Stimulated activated CD8-positive, alpha-beta memory T cell treated with anti-CD3 and anti-CD28 coated beads, Interleukin-7, amount 100 ng/mL, for 24 hours (primary cell): ENCODE results near the gene AKR1B15.
"Not testable (repeated sequence)": the region's sequence is repeated elsewhere in the genome, so short reads cannot be mapped to it uniquely, and the experiment has no call there.

Experiments used
- DNase-seq: peaks from one replicate; pipeline ENCODE4 v3.0.0-alpha.2; 2020; ENCODE audit warnings: low read depth

AKR1B15 gene

GRCh38 chr7:134548877-134549276 is at the start of gene AKR1B15:
TSS of gene AKR1B15 (plus strand) at chr7:134549110. CDS start at chr7:134564620, 15,510 bp downstream.
- DNase-seq = no peak

- no peak for DNase-seq
These were observed 48.5 kb upstream of the AKR1B15 start for GRCh38 chr7:134500406-134500805.

- no peak for DNase-seq
These were observed 47.9 kb upstream of the AKR1B15 start for GRCh38 chr7:134500982-134501381.

GRCh38 chr7:134502463-134503371 is 46.2 kb upstream of the AKR1B15 start:
- no peak for DNase-seq

- DNase-seq = no peak
These were observed 44.2 kb upstream of the AKR1B15 start for GRCh38 chr7:134504660-134505164.

- no peak for DNase-seq
These were observed 43.1 kb upstream of the AKR1B15 start for GRCh38 chr7:134505856-134506255.

GRCh38 chr7:134509010-134509409 is 39.9 kb upstream of the AKR1B15 start:
- DNase-seq = no peak

GRCh38 chr7:134510646-134511045 is 38.3 kb upstream of the AKR1B15 start:
- DNase-seq = no peak

- DNase-seq = no peak
These were observed 36.6 kb upstream of the AKR1B15 start for GRCh38 chr7:134512271-134512670.

GRCh38 chr7:134513169-134513752 is 35.6 kb upstream of the AKR1B15 start:
- no peak for DNase-seq

- no peak for DNase-seq
These were observed 34.8 kb upstream of the AKR1B15 start for GRCh38 chr7:134514106-134514505.

GRCh38 chr7:134514663-134515062 is 34.2 kb upstream of the AKR1B15 start:
- DNase-seq = no peak

GRCh38 chr7:134515569-134516468 is 33.1 kb upstream of the AKR1B15 start:
- DNase-seq = no peak

- no peak for DNase-seq
These were observed 28.8 kb upstream of the AKR1B15 start for GRCh38 chr7:134520130-134520529.

GRCh38 chr7:134522601-134523000 is 26.3 kb upstream of the AKR1B15 start:
- DNase-seq = no peak

- not testable (repeated sequence) for DNase-seq
These were observed 23.5 kb upstream of the AKR1B15 start for GRCh38 chr7:134525449-134525848.

GRCh38 chr7:134526552-134527248 is 22.2 kb upstream of the AKR1B15 start:
- not testable (repeated sequence) for DNase-seq

- no peak for DNase-seq
These were observed 20.9 kb upstream of the AKR1B15 start for GRCh38 chr7:134527979-134528371.

- no peak for DNase-seq
These were observed 20.2 kb upstream of the AKR1B15 start for GRCh38 chr7:134528749-134529148.

- DNase-seq = no peak
These were observed 18.4 kb upstream of the AKR1B15 start for GRCh38 chr7:134530460-134530859.

GRCh38 chr7:134532180-134532953 is 16.5 kb upstream of the AKR1B15 start:
- DNase-seq = no peak
